B cell (primary cell): ENCODE measurements around the gene SPTBN1. TPM values are rescaled to one million over a fixed set of nuclear protein-coding genes. Genes with fewer than 3 reads are reported as not detected.
A peak's percentile ranks its signal among the peaks of the same experiment; 100 is the strongest.

Source experiments
- ATAC-seq: fragments of 200-7000 bp; cut with Tn5 transposase; one replicate; pipeline ENCODE4 v1.10.0; 2021; ENCODE audit warnings: low read depth, mild to moderate bottlenecking, moderate number of reproducible peaks, moderate library complexity
- CTCF ChIA-PET: fragments of 350-600 bp; sonication (Branson Sonifier 250); formaldehyde crosslinking; loops from one replicate; lab custom pipeline; 2021; ENCODE audit warnings: antibody characterized with exemption, inconsistent platforms; lab: Charles Lee
- POLR2A ChIA-PET: fragments of 350-600 bp; sonication (Branson Sonifier 250); formaldehyde crosslinking; loops from one replicate; lab custom pipeline; 2021; ENCODE audit warnings: antibody characterized with exemption; lab: Charles Lee
- DNase-seq: peaks from one replicate; pipeline ENCODE4 v3.0.0; 2013
- H2AFZ ChIP-seq: 2 replicates; pipeline ENCODE4 v1.6.1; 2012; ENCODE audit warnings: mild to moderate bottlenecking, low read depth, low read length; ENCODE audit not compliant: insufficient read depth, poor library complexity, severe bottlenecking
- H3K27ac ChIP-seq, 2 donors: 1 replicate in 1 of 2; 2 replicates in 1 of 2; pipeline ENCODE4 v1.5.1; 2012 to 2013; ENCODE audit warnings: low read length in 2 of 2, mild to moderate bottlenecking in 2 of 2, moderate library complexity in 1 of 2
- H3K27me3 ChIP-seq, 4 experiments: fragments of 200-600 bp in 1 of 4; sonication (generic) in 1 of 4; replicated peaks in 1 of 4; 1 replicate in 2 of 4; 2 replicates in 2 of 4; pipeline versions ENCODE4 v1.6.1 to v1.7.0; 2013 to 2016; ENCODE audit warnings: low read length in 3 of 4, mild to moderate bottlenecking in 2 of 4, mixed read lengths in 1 of 4, moderate library complexity in 1 of 4; ENCODE audit not compliant: insufficient read depth in 4 of 4, control insufficient read depth in 3 of 4; ENCODE audit errors: control extremely low read depth in 1 of 4
- H3K36me3 ChIP-seq, 2 experiments: replicated peaks in 1 of 2; 1 replicate in 1 of 2; 2 replicates in 1 of 2; pipeline versions ENCODE4 v1.6.1 to v1.7.1; 2013; ENCODE audit warnings: low read length in 1 of 2; ENCODE audit not compliant: insufficient read depth in 2 of 2, control insufficient read depth in 1 of 2; ENCODE audit errors: control extremely low read depth in 1 of 2, extremely low read depth in 1 of 2
- H3K4me1 ChIP-seq, 2 donors: fragments of 200-600 bp in 1 of 2; sonication (generic) in 1 of 2; 1 replicate in 1 of 2; 2 replicates in 1 of 2; pipeline versions ENCODE4 v1.5.1 to v1.6.1; 2013 to 2017; ENCODE audit warnings: low read length in 2 of 2; ENCODE audit not compliant: control insufficient read depth in 2 of 2, insufficient read depth in 2 of 2
- H3K4me2 ChIP-seq: replicated peaks from 2 replicates; pipeline ENCODE3; 2012; ENCODE audit warnings: mild to moderate bottlenecking, low read depth, low read length; ENCODE audit not compliant: poor library complexity, severe bottlenecking
- H3K4me3 ChIP-seq, 5 experiments: fragments of 200-600 bp in 1 of 5; sonication (generic) in 1 of 5; 1 replicate in 3 of 5; 2 replicates in 2 of 5; pipeline versions ENCODE4 v1.5.1 to v1.7.0; 2011 to 2016; ENCODE audit warnings: low read length in 4 of 5, mild to moderate bottlenecking in 4 of 5, low read depth in 2 of 5, control low read depth in 1 of 5, moderate library complexity in 1 of 5; ENCODE audit not compliant: insufficient read depth in 1 of 5; ENCODE audit errors: control extremely low read depth in 1 of 5, extremely low read depth in 1 of 5
- H3K79me2 ChIP-seq: fragments of 200-600 bp; sonication (generic); one replicate; pipeline ENCODE4 v1.6.0; 2016; ENCODE audit warnings: low read length; ENCODE audit not compliant: control insufficient read depth, insufficient read depth
- H3K9ac ChIP-seq: fragments of 200-600 bp; sonication (generic); 2 replicates; pipeline ENCODE4 v1.6.1; 2017; ENCODE audit warnings: mild to moderate bottlenecking, low read length, moderate library complexity
- H3K9me3 ChIP-seq, 3 donors: one replicate each; pipeline versions ENCODE4 v1.6.1 to v1.7.1; 2013; ENCODE audit warnings: low read length in 2 of 3; ENCODE audit not compliant: control insufficient read depth in 2 of 3, insufficient read depth in 1 of 3; ENCODE audit errors: control extremely low read depth in 1 of 3
- H4K20me1 ChIP-seq: 2 replicates; pipeline ENCODE4 v1.6.0; 2012; ENCODE audit warnings: mild to moderate bottlenecking, low read length; ENCODE audit not compliant: insufficient read depth, control insufficient read depth, poor library complexity, severe bottlenecking
- H3K27ac Mint-ChIP-seq: one replicate; pipeline ENCODE4 v1.8.0; 2021; ENCODE audit warnings: mixed read lengths
- H3K27me3 Mint-ChIP-seq: one replicate; pipeline ENCODE4 v1.8.0; 2021; ENCODE audit warnings: mixed read lengths
- H3K4me1 Mint-ChIP-seq: one replicate; pipeline ENCODE4 v1.8.0; 2021; ENCODE audit warnings: mixed read lengths
- H3K4me3 Mint-ChIP-seq: one replicate; pipeline ENCODE4 v1.8.0; 2021; ENCODE audit warnings: mixed read lengths
- H3K9me3 Mint-ChIP-seq: one replicate; pipeline ENCODE4 v1.8.0; 2022; ENCODE audit warnings: mixed read lengths; ENCODE audit not compliant: insufficient read depth
- CTCF ChIP-seq: fragments of 200-600 bp; IDR thresholded peaks from one replicate; pipeline ENCODE4 v1.8.0; 2022; ENCODE audit warnings: antibody characterized with exemption, mild to moderate bottlenecking
- EZH2 ChIP-seq: IDR thresholded peaks from 2 replicates; pipeline ENCODE4 v1.6.1; 2012; ENCODE audit warnings: borderline replicate concordance, low read depth, mild to moderate bottlenecking, moderate library complexity, low read length; ENCODE audit not compliant: insufficient read depth, poor library complexity, severe bottlenecking
- WGBS: methylation state at CpG from one replicate; pipeline ENCODE4 v1.1.5; 2013; ENCODE audit warnings: missing lambda C conversion rate; ENCODE audit not compliant: insufficient coverage; 5-methylcytosine and 5-hydroxymethylcytosine counted together
- intact Hi-C: fragments of 100-400 bp; cut with micrococcal nuclease; formaldehyde crosslinking; loops from one replicate; pipeline ENCODE4 v1.10.0; 2022
- polyA plus RNA-seq: library from polyadenylated mRNA; depleted of rRNA; stranded (reverse); fragments of >200 nt; gene quantifications from 2 replicates; pipeline ENCODE4 v1.2.3, GENCODE V29; 2012
- total RNA-seq, 2 donors: library from RNA; stranded (reverse); fragments of 120-200 nt in 1 of 2; gene quantifications; 1 replicate in 1 of 2; 2 replicates in 1 of 2; pipeline versions ENCODE4 v1.2.3 to v1.2.4, GENCODE V29; 2013 to 2022

SPTBN1 gene
- total and polyA plus RNA-seq, 2 donors (not counting 1 experiment from before 2014, with no cell fraction given): 43.7 to 144 TPM

- H3K4me1 ChIP-seq: peaks cover 90 to 93% of the 10 kb centered on the region in 2 donors
- POLR2A ChIA-PET: no interaction called here
- peak overlapping the region in 4 of 5 experiments; percentile 16 to 56 (median 31) for H3K4me3 ChIP-seq
- no peaks in the 10 kb centered on the region for H3K27me3 Mint-ChIP-seq
- 17% methylated on average over 1 of the region's 5 CpGs for WGBS
- peak overlapping the region; percentile 96 for H3K27ac Mint-ChIP-seq
- DNase-seq: peak; percentile 44
- TF ChIP-seq CTCF (no peak), EZH2 (no peak)
- H2AFZ ChIP-seq: peak overlapping the region; percentile 67
- no peaks in the 10 kb centered on the region for H3K27me3 ChIP-seq
- peak overlapping the region; percentile 92 to 93 for H3K27ac ChIP-seq
- H4K20me1 ChIP-seq: no peaks in the 10 kb centered on the region
- CTCF ChIA-PET: interaction anchor here (0.8 to 5.8 kb wide), 4 partner anchors 9 to 66 kb away, joined by 3 to 48 read pairs (median 5); no protein-coding TSS in a partner anchor
- peak overlapping the region; percentile 59 for H3K9ac ChIP-seq
- H3K4me1 Mint-ChIP-seq: peaks cover 91% of the 10 kb centered on the region
- ATAC-seq: no peak
- H3K9me3 Mint-ChIP-seq: no peaks in the 10 kb centered on the region
- intact Hi-C loops: loop anchor here (1.0 kb wide), 1 partner anchor 9 kb away; no protein-coding TSS in a partner anchor
- H3K4me2 ChIP-seq: peak overlapping the region; percentile 77
- no peaks in the 10 kb centered on the region for H3K9me3 ChIP-seq
- peak overlapping the region; percentile 86 for H3K4me3 Mint-ChIP-seq
- peaks cover 88% of the 10 kb centered on the region for H3K79me2 ChIP-seq
- H3K36me3 ChIP-seq: peaks cover 0 to 3% of the 10 kb centered on the region in 2 experiments
Observed at GRCh38 chr2:54568876-54569321, 112.8 kb downstream of the SPTBN1 start.

DNA sequence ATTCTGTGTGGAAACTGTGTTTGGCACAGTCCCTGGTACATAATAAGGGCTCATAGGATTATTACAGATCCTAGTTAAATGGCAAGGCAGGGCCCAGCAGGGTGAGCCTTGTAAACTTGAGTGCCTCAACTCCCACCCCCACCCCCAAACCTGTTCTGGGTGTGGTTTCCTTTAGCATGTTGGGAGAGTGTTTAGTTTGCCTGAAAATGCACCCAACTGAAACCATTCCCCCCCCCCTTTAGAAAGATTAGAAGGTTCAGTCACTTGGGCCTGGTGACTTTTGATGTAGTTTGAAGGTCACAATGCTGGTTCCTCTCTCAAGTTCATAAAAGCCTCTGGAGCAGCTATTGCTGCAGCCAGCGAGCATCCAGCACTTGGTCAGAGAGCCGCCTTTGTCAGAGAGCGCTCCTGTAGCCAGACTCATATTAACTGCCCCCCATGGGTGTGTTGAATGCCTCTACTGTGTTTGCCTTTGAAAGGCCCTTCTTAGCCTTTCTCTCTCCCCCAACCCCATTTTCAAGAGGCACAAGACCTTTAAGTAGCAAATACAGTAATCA lies 113.7 kb downstream of the SPTBN1 start:
- H3K36me3 ChIP-seq: peaks cover 0 to under 1% of the 10 kb centered on the region in 2 experiments
- peak overlapping the region; percentile 9 to 56 (median 35) for H3K4me3 ChIP-seq
- no peaks in the 10 kb centered on the region for H3K9me3 ChIP-seq
- peak overlapping the region; percentile 59 for H3K9ac ChIP-seq
- intact Hi-C loops: loop anchor here (1.0 to 10.0 kb wide), 4 partner anchors 10 to 1045 kb away; partner anchors contain the start of genes CLHC1, PPP4R3B, RPS27A and RTN4
- peaks cover 88% of the 10 kb centered on the region for H3K79me2 ChIP-seq
- peak overlapping the region; percentile 67 for H2AFZ ChIP-seq
- ATAC-seq: peak; percentile 2
- WGBS: no CpG with 5 or more reads among the region's 3 CpGs
- H3K4me3 Mint-ChIP-seq: peak overlapping the region; percentile 86
- CTCF ChIA-PET: interaction anchor here (0.7 to 5.8 kb wide), 7 partner anchors 10 to 459 kb away, joined by 3 to 48 read pairs (median 4); no protein-coding TSS in a partner anchor
- POLR2A ChIA-PET: interaction anchor here (0.6 to 2.9 kb wide), 3 partner anchors 11 to 27 kb away, joined by 4 to 31 read pairs (median 23); no protein-coding TSS in a partner anchor
- H3K9me3 Mint-ChIP-seq: no peaks in the 10 kb centered on the region
- peak; percentile 55 for DNase-seq
- no peaks in the 10 kb centered on the region for H4K20me1 ChIP-seq
- H3K27me3 Mint-ChIP-seq: no peaks in the 10 kb centered on the region
- H3K4me1 ChIP-seq: peaks cover 91 to 93% of the 10 kb centered on the region in 2 donors
- H3K4me1 Mint-ChIP-seq: peaks cover 92% of the 10 kb centered on the region
- TF ChIP-seq EZH2 (no peak), CTCF (no peak)
- peak overlapping the region; percentile 96 for H3K27ac Mint-ChIP-seq
- H3K27me3 ChIP-seq: no peaks in the 10 kb centered on the region
- peak overlapping the region; percentile 92 to 93 for H3K27ac ChIP-seq
- peak overlapping the region; percentile 77 for H3K4me2 ChIP-seq
